Parathyroid adenoma (tissue), 2 donors: ENCODE measurements around the gene OSGEPL1.

ENCODE experiments used
- H2AFZ ChIP-seq: fragments of 300-600 bp; sonication (generic); one replicate; pipeline ENCODE4 v1.7.0; 2017; ENCODE audit warnings: antibody characterized with exemption, mild to moderate bottlenecking
- H3K27ac ChIP-seq: fragments of 300-600 bp; sonication (generic); one replicate; pipeline ENCODE4 v1.7.0; 2017
- H3K27me3 ChIP-seq: fragments of 300-600 bp; sonication (generic); one replicate; pipeline ENCODE4 v1.7.0; 2017; ENCODE audit warnings: low read length; ENCODE audit not compliant: control insufficient read depth, insufficient read depth
- H3K36me3 ChIP-seq: fragments of 300-600 bp; sonication (generic); one replicate; pipeline ENCODE4 v1.7.0; 2017; ENCODE audit warnings: low read length; ENCODE audit not compliant: control insufficient read depth, insufficient read depth
- H3K4me1 ChIP-seq: fragments of 300-600 bp; sonication (generic); one replicate; pipeline ENCODE4 v1.7.0; 2017; ENCODE audit warnings: control low read depth
- H3K4me2 ChIP-seq: fragments of 300-600 bp; sonication (generic); one replicate; pipeline ENCODE4 v1.7.0; 2017; ENCODE audit warnings: low read length
- H3K4me3 ChIP-seq: fragments of 300-600 bp; sonication (generic); one replicate; pipeline ENCODE4 v1.7.0; 2017; ENCODE audit warnings: low read depth, low read length
- H3K79me2 ChIP-seq: fragments of 300-600 bp; sonication (generic); one replicate; pipeline ENCODE4 v1.7.0; 2017; ENCODE audit warnings: control low read depth
- H3K9ac ChIP-seq: fragments of 300-600 bp; sonication (generic); one replicate; pipeline ENCODE4 v1.7.0; 2017; ENCODE audit warnings: mild to moderate bottlenecking
- H3K9me3 ChIP-seq: fragments of 300-600 bp; sonication (generic); one replicate; pipeline ENCODE4 v1.7.0; 2017; ENCODE audit warnings: low read length; ENCODE audit not compliant: control insufficient read depth
- CTCF ChIP-seq: fragments of 300-600 bp; sonication (generic); IDR thresholded peaks from one replicate; pipeline ENCODE4 v1.7.0; 2017; ENCODE audit warnings: antibody characterized with exemption, mild to moderate bottlenecking
- donor health status: primary hyperparathyroidism.

The OSGEPL1 gene

GRCh38 chr2:189700681-189701080 lies 61.9 kb downstream of the OSGEPL1 start:
- no peaks in the 10 kb centered on the region for H3K36me3 ChIP-seq
- no peaks in the 10 kb centered on the region for H3K9me3 ChIP-seq
- no peak overlapping the region for H3K9ac ChIP-seq
- H3K27ac ChIP-seq: no peak overlapping the region
- no peak overlapping the region for H3K4me2 ChIP-seq
- H3K27me3 ChIP-seq: no peaks in the 10 kb centered on the region
- no peak overlapping the region for H3K4me3 ChIP-seq
- H3K4me1 ChIP-seq: peaks cover 6% of the 10 kb centered on the region
- no peak for TF ChIP-seq CTCF
- no peaks in the 10 kb centered on the region for H3K79me2 ChIP-seq
- no peak overlapping the region for H2AFZ ChIP-seq

GRCh38 chr2:189698020-189698887 lies 64.3 kb downstream of the OSGEPL1 start:
- Histone ChIP-seq H3K9ac (no peak overlapping the region), H3K27ac (peak overlapping the region; percentile 50), H3K9me3 (no peaks in the 10 kb centered on the region), H3K4me3 (no peak overlapping the region), H3K4me2 (peak overlapping the region; percentile 58), H3K36me3 (no peaks in the 10 kb centered on the region), H3K79me2 (no peaks in the 10 kb centered on the region), H3K27me3 (no peaks in the 10 kb centered on the region), H2AFZ (peak overlapping the region; percentile 70), H3K4me1 (peaks cover 4% of the 10 kb centered on the region)
- TF ChIP-seq CTCF: peak; percentile 65
